MM.1S (cell line): Measurements from ENCODE around the gene DAB2IP.

Experiments
- EZH2 ChIP-seq: fragments of 300-600 bp; sonication (generic); optimal IDR thresholded peaks from 2 replicates; pipeline ENCODE3; 2017; ENCODE audit warnings: low read depth, mild to moderate bottlenecking, antibody characterized with exemption, low read length, mixed read lengths
- EZH2phosphoT487 ChIP-seq: fragments of 300-600 bp; sonication (generic); IDR thresholded peaks from 2 replicates; pipeline ENCODE4 v1.6.1; 2018; ENCODE audit warnings: antibody characterized with exemption, low read length
- TF ChIP-seq, protein P1 (sequence below): fragments of 300-600 bp; sonication (generic); IDR thresholded peaks from 2 replicates; pipeline ENCODE4 v1.5.1; 2016; ENCODE audit warnings: antibody characterized with exemption, low read length, mixed read lengths

DNA sequence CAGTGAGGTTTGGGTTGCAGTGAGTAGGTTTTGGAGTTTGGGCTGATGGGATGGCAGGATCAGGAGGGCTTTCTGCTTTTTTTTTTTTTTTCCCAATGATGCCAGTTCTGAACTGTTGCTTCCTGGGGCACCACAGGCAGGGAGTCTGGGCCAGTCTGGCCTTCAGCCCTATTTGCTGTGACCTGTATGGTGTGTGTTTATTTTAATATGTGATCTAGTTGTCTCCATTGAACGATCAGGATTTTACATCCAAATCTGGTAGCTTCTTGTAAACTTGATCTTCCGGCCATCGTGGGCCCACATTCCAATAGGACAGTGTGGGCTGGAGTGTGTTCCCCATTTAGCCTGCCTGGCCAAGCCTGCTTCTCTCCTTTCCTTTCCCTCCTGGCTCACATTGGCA, 25.8 kb upstream of the DAB2IP start:
- TF ChIP-seq, protein P1, sequence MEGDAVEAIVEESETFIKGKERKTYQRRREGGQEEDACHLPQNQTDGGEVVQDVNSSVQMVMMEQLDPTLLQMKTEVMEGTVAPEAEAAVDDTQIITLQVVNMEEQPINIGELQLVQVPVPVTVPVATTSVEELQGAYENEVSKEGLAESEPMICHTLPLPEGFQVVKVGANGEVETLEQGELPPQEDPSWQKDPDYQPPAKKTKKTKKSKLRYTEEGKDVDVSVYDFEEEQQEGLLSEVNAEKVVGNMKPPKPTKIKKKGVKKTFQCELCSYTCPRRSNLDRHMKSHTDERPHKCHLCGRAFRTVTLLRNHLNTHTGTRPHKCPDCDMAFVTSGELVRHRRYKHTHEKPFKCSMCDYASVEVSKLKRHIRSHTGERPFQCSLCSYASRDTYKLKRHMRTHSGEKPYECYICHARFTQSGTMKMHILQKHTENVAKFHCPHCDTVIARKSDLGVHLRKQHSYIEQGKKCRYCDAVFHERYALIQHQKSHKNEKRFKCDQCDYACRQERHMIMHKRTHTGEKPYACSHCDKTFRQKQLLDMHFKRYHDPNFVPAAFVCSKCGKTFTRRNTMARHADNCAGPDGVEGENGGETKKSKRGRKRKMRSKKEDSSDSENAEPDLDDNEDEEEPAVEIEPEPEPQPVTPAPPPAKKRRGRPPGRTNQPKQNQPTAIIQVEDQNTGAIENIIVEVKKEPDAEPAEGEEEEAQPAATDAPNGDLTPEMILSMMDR, result no peak
- TF ChIP-seq EZH2phosphoT487 (no peak), EZH2 (no peak)
